HG02623 (cell line): ENCODE data around the gene CAMKK1.
A peak's percentile ranks its signal among the peaks of the same experiment; 100 is the strongest.
"Not testable (repeated sequence)": the region's sequence is repeated elsewhere in the genome, so short reads cannot be mapped to it uniquely, and the experiment has no call there.

Experiments used
- ATAC-seq: cut with Tn5 transposase; IDR thresholded peaks from one replicate; pipeline ENCODE4 v1.9.1; 2021; ENCODE audit warnings: moderate library complexity; ENCODE audit not compliant: unreplicated experiment

Gene CAMKK1

DNA sequence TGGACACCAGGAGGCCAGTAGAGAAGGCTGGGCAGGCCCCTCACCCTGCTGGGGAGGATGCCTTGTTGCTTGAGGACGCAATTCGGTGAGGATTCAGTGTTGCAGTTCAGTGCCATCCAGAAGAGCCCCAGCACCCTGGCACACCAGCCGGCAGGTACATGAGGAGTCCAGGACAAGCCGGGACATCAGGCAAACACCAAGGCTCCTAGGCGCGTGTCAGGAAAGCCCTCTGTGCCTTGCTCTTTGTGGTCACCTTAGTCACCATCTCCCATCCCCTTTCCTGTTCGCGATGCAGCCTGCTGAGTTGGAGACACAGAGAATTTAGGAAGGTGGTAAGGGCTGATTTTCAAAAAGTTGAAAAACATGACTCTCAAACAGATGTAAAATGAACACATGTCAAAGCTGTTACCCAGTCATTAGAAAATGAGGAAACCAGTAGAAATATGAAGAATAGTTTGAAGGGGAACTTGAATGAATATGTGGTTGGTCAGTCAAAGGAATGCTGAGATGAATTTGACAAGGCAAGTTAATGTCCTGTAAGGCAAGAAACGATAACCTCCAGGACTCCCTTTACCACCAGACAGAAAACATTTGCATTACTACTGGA lies 44.5 kb downstream of the CAMKK1 start:
- ATAC-seq = no peak

DNA sequence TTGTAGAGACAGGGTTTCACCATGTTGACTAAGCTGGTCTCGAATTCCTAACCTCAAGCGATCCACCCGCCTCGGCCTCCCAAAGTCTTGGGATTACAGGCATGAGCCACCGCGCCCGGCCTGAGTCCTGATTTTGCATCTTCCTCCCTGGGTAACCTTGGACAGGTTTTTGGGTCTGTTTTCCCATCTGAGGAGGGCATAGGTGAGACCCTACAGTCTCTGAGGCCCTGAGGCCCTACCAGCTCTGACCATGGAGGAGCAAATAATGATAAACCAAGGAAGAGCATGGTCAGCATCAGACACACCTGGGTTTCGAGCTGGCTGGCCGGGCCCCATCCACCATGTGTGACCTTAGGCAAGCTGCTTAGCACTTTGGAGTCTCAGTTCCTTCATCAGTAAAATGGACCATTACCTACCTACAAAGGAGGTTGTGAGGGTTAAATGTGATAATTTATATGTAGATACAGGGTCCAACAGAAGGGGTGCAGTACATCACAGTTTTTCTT lies 45.6 kb downstream of the CAMKK1 start:
- ATAC-seq = no peak

DNA sequence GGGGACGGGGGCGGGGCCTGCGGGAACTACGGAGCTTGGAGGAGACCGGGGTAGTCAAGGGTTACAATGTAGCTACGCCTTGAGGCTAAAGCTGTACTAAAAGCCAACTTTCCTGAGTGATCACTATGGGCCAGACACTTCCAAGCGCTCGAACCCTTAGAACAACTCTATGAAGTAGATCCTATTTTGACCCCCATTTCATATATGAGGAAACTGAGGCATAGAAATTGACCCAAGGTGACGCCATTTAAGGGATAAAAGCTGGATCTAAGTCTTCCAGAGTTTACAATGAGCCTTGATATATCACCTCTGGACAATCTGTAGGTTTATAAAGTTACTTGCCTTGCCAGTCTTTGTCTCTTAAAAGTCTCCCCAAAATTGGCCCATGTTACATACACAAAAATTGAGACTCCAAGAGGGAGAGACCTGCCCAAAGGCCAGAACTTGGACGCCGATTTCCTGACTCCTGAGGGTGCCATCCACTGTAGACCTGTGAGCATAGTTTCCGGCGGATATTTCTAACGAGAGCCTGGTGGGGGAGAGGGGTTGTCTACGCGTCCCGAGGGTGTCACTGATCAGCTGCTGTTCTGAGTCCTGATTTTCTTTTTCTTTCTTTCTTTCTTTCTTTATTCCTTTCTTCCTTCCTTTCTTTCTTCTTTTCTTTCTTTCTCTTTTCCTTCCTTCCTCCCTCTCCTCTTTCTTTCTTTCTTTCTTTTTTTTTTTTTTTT lies 46.3 kb downstream of the CAMKK1 start:
- ATAC-seq = no peak

DNA sequence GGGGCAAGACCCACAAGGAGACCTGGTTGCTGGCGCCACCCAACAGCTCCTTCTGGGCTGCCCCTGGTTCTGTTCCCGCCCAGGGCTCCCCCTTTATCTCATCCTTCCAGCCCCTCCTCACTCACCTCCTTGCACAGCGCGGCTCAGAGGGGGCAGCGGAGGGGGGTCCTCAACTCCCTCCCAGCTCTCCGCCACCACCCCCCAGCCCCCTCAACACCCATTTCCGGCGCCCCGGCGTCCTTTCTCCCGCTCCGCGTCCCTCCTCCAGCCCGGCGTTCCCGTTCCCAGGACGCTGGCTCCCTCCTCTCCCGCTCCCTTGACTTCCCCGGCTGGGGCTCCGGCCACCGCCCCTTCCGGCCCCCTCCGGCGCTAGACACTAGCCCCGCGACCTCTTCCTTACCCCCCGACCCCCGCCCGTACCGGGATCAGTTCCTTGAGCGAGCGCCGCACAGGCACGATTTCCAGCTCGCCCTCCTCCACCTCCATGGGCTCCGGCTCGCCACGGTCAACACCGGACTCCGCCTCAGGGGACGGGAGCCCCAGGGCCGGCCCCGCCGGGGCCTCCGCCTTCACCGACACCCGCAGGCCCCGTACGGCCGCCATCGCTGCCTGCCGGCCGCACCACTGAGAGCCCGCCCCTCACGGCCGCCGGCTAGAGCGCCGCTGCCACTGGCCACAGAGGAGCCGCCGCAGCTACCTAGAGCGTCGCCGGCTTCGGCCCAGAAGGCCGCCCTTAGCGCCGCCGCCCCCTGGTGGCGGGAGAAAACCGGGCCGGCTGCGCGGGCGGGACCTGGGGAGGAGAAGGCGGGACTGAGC lies 47.0 kb downstream of the CAMKK1 start, which contains the start of gene NCBP3:
TSS of gene NCBP3 (minus strand) at position 626 of the 816 bp plus-strand sequence. CDS start at position 603, 23 bp downstream.
- ATAC-seq = peak; percentile 92

DNA sequence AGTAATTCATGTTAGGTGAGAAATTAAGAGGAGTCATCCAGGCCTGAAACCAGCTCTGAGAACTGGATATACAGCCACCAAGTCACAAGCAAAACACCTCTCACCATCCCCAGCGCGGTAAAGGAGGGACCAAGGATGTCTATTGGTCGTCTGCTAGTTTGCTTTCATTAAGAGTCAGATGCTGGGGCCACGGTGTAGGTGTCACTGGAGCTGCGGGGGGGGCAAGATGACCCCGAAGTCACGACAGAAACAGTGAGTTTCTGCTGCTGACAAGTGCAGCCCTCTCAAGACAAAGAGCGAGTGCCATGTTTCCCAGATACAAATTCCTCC lies 47.6 kb downstream of the CAMKK1 start:
- ATAC-seq = no peak

DNA sequence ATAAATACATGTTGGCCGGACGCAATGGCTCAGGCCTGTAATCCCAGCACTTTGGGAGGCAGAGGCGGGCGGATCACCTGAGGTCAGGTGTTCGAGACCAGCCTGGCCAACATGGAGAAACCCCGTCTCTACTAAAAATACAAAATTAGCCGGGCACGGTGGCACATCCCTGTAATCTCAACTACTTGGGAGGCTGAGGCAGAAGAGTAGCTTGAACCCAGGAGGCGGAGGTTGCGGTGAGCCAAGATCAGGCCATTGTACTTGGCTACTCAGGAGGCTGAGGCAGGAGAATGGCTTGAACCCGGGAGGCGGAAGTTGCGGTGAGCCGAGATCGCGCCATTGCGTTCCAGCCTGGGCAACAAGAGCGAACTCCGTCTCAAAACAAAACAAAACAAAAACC lies 48.3 kb downstream of the CAMKK1 start:
- not testable (repeated sequence) for ATAC-seq

DNA sequence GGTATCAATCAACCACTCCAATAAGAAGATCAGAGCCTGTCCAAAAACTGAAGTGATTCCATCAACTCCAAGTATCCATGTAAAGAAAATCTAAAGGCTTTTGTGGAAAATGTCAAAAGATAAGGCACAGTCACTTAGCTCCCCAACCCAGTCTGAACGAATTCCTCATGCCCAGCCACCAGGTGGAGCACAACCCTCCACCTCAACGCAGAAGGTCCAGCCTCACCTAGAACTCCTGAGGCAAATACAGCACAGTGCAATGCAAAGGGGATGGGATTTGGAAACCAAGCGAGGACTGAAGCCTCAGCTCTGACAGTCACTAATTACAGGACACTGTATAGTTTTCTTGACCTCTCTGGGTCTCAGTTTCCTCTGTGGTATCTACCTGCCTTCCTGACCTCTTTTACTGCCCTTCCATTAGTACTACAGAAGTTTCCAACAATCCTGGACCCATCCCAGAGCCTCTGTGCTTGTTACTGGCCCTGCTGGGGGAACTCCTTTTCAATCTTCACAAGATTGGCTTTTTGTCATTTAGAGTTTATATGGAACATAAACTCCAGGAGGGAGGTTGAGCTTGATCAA lies 48.8 kb downstream of the CAMKK1 start:
- ATAC-seq = no peak

DNA sequence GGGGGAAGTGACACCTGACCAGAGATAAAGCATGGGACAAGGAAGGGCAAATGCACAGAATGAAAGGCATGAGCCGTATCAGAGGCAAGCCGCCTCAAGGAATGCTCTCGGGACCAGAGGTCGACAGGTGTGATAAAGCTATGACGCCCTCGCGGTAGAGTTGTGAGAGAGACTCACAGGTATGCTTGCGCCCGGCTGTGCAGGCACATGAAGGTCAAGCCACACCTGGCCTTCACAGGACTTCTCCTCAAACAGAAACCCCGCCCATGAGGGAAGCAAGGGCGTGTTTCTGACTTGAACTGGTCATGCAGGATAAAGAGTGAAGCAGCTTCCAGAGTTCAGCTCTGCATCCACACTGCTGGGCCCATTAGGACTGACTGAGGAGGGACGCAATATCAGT lies 54.6 kb downstream of the CAMKK1 start:
- ATAC-seq = no peak

DNA sequence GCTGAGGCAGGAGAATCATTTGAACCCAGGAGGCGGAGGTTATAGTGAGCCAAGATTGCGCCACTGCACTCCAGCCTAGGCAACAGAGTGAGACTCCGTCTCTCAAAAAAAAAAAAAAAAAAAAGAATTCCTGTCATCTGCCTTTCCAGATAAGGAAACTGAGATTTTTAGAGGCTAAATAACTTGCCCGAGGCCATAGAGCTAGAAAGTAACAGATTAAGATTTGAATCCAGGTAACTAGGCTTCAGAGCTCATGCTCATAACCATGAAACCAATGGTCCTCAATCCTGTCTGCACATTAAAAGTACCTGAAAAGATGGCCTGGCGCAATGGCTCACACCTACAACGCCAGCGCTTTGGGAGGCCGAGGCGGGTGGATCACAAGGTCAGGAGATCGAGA lies 56.3 kb downstream of the CAMKK1 start:
- ATAC-seq = no peak

DNA sequence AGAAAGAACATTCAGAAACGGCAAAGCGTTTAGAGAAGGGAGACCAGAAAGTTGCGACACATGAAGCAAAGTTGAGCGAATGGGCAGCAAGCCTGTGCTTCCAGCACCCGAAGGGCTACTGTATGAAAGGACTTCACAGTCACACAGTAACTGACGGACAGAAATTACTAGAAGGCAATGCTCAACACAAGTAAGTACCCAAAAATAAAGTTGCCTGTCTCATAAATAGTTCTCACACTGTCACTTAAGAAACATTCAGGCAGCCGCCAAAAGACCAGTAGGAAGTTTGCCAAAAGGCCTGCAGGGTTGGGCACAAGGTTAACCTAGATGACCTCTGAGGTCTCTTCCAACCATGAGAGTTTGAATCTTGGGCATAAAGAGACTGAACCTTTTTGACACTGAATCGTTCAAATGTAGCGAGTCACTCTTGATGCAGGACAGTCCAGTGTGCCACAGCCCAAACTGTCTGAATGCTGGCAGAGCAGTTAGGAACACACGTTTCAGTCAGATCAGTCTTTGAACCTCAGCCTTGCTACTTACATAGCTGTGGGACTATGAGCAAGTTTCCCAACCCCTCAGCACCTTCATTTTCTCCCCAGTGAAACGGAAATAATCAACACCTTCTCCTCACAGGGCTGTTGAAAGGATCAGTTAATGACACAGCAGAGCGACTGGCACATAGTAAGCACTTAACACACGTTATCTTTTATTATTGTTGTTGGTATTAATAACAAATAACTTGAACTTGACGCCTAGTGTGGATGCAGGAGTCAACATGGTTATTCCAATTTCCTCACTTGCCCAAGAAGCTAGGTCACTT lies 57.2 kb downstream of the CAMKK1 start:
- ATAC-seq = no peak

DNA sequence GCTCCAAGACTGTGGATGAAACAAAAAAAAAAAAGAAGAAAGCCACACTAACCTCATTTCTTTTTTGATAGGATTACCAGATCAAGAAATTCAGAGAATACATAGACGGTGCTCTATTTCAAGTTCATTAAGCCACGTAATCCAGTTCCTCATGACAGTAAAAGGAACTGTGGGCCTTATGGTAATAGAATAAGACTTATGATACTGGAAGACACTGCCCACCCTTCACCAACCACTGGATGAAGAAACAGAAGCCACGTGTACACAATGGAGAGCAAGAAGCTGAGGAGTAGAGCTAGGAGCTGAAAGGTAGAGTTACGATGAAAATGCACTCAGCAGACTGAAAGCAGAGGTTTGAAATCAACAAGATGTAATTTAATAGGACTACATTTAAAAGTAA lies 58.0 kb downstream of the CAMKK1 start:
- ATAC-seq = no peak

DNA sequence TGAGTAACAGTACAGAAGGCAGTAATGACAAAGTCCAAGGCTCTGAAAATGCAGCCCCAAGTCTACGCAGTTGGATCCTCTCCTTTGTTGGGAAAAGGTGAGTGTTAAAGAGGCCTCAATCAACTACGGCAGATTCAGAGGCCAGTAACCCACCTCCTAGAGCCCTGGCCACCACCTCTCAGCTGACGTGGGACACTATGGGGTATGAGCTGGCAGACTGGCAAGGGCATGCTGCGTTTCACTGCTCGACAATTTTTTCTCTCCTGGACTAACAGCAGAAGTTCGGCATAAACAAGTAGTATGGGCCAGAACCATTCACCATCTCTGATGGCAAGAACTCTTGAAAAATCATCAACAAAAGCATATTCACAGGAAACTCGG lies 64.0 kb downstream of the CAMKK1 start:
- no peak for ATAC-seq

DNA sequence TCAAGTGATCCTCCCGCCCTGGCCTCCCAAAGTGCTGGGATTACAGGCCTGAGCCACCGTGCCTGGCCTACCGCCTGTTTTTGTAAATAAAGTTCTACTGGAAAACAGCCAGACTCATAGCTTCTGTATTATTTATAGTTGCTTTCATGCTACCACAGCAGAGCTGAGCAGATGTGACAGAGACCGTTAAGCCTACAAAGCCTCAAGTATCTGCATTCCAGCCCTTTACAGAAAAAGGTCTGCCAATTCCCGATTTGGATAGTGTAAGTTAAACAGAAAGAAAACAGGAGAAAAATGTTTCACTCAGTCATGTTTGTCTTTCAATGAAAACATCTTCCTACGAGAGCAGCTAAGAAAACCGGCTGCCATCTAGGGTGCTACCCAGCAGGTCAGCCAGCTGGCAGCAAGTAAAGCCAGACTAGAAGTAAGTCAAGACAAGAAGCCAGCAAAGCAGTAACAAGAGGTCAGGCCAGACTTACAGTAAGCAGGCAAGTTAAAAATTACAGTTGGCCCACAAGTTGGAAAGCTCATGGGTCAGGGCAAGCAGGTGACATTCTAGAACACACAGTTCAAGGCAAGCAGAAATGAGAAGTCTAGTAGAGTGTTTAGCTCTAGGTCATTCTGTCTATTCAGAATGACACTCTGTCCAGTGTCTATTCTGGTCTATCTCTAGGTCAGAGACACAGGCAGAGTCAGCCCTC lies 64.6 kb downstream of the CAMKK1 start:
- no peak for ATAC-seq

DNA sequence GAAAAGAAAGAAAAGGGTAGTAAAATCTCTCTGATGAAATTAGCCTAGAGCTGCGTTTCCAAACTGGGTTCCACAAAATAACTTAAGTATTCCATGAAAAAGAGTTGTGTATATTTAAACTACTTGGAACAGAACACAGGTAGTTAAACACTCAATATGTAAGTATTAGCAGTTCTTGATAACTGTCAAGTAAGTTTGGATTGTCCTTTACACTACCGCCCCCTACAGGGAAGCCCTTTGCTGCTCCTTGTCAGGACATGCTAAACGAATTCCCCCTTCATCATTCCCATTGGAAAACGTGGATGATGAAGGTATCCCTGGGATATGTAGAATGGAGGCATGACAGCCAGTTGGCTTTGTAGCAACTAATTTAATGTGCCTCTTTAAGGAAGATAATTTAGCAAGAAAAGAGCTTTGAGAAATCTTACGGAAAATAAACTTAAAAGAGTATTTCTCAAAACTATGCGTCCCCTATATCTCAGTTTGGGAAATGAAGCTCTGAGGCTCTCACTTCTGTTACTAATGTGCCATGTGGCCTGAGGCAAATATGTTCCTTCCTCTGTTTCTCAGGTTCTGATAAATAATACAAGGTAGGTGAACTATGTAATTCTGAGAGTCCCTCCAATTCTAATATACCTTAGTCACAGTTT lies 65.6 kb downstream of the CAMKK1 start:
- no peak for ATAC-seq

DNA sequence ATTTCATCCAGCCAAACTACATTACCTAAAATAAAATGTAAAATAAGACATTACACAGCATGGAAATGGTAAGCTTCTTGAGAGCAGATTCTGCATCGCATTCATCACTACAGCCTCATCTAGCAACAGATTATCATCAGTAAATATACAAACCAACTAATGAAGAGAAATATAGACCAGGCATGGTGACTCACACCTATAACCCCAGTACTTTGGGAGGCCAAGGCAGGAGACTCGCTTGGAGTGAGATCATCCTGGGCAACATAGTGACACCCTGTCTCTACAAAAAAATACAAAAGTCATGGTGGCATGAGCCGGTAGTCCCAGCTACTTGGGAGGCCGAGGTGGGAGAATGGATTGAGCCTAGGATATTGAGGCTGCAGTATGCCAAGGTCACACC lies 66.7 kb downstream of the CAMKK1 start:
- ATAC-seq = no peak

DNA sequence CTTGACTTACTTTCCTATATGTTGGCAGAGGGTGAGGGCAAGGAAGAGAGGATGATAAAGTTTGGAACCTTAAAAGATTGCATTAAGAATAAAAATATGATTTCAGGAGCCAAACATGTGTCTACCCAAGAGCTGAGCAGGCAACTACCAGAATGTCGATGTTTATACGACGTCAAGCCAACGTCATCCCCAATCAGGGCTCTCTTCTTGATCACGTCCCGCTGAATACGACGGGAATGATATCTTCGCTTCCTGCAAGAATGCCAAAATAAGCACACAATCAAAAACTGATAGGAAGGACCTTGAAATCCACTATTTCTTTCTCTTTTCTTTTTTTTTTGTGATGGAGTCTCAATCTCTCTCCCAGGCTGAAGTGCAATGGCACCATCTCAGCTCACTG lies 71.8 kb downstream of the CAMKK1 start:
- ATAC-seq = no peak

DNA sequence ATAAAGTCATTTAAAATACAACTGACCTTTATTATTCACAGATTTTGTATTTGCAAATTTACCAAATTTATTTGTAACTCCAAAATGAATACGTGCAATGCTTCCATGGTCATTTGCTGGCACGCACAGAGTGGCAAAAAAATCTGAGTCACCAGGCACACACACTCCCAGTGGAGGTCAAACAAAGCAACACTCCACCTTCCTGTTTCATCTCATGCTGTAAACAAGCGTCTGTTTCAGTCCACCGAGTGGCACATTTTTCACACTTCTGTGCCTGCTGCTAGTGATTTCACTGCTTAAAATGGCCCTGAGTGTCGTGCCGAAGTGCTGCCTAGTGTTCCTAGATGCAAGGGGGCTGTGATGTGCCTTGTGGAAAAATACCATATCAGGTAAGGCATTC lies 74.1 kb downstream of the CAMKK1 start:
- no peak for ATAC-seq

DNA sequence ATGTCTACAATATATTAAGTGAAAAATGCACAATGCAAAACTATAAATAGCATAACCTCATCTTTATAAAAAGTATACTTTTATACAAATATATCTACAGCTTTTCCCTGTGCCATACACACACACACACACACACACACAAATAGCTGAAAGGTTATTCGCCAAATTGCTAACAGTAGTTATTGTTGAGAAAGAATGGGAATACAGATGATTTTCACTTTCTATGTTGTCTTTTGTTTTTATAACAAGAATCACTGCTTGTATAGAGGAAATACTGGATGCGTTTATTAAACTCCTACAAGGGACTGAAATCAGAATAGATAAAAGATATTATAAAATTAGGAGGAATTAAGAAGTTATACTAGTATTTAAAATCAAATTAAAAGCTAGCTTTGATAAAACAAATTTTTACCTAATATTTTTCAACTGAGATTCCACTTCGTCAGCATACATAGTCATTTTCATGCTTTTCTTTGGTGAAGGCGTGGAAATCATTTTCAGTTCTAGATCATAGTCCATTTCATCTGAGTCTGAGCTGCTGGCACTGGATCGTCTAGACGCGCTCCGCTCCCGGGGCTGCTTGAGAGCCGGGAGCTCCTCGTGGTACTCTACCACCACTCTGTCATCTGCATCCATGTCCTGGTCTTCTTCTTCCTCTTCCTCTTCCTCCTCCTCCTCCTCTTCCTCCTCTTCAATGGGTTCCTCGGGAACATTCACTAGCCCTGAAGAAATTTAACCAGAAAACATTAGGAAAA lies 74.8 kb downstream of the CAMKK1 start:
- no peak for ATAC-seq

DNA sequence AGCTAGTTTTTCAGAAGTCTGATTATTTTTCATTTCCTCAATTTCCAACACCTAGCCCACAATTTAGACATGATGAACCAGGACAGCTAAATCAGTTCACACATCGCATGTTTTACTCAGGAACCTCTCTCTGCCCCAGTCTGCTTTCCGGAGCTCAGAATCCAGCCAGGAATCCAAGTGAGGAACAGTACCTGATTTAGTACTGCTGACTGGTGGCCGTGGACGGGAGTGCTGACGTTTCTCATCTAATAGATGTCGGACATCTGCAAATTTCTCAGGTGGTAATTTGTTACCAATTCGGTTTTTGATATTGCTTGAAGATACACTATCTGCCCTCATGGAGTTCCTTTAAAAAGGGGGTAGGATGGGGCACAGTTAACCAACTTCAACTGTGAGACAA lies 76.9 kb downstream of the CAMKK1 start:
- ATAC-seq = no peak
